K562 (cell line): ENCODE results near the gene CDC37. TPM values are rescaled to one million over a fixed set of nuclear protein-coding genes. Genes with fewer than 3 reads are reported as not detected.
A peak's percentile ranks its signal among the peaks of the same experiment; 100 is the strongest.

Source experiments
- ATF6 ChIP-seq: sonication (generic); formaldehyde crosslinking; IDR thresholded peaks from 2 replicates; pipeline ENCODE4 v1.4.0; 2020; ENCODE audit warnings: mild to moderate bottlenecking, missing genetic modification reagents
- CBX1 ChIP-seq: sonication (generic); IDR thresholded peaks from 2 replicates; pipeline ENCODE4 v1.6.1; 2016; ENCODE audit warnings: antibody characterized with exemption, low read depth, mild to moderate bottlenecking
- CREB3L1 ChIP-seq: fragments of 450-650 bp; IDR thresholded peaks from 2 replicates; pipeline ENCODE4 v1.6.1; 2014; ENCODE audit warnings: low read depth, mild to moderate bottlenecking, moderate library complexity, borderline replicate concordance
- FOS ChIP-seq: IDR thresholded peaks from 3 replicates; pipeline ENCODE4 v1.6.1; 2011; ENCODE audit not compliant: insufficient read length; ENCODE audit errors: extremely low read depth
- HOMEZ ChIP-seq: fragments of 250-450 bp; sonication (Bioruptor Pico); IDR thresholded peaks from 2 replicates; pipeline ENCODE4 v1.4.0; 2020; ENCODE audit warnings: mild to moderate bottlenecking, moderate library complexity
- KLF1 ChIP-seq: fragments of 450-650 bp; IDR thresholded peaks from 2 replicates; pipeline ENCODE4 v1.6.1; 2016; ENCODE audit warnings: missing genetic modification characterization, missing compliant biosample characterization
- TAF1 ChIP-seq: IDR thresholded peaks from 2 replicates; pipeline ENCODE4 v1.6.1; 2011; ENCODE audit warnings: mild to moderate bottlenecking, low read length, moderate library complexity; ENCODE audit not compliant: insufficient read depth, control insufficient read depth, severe bottlenecking; ENCODE audit errors: extremely low read depth
- TAF9B ChIP-seq: fragments of 450-650 bp; IDR thresholded peaks from 2 replicates; pipeline ENCODE4 v1.6.1; 2018; ENCODE audit warnings: mild to moderate bottlenecking; ENCODE audit not compliant: partially characterized antibody
- TBL1XR1 ChIP-seq, 2 experiments: IDR thresholded peaks; 2 replicates each; pipeline ENCODE4 v1.6.1; 2012; ENCODE audit warnings: improper control_type of control experiment in 2 of 2, low read length in 2 of 2, mild to moderate bottlenecking in 1 of 2
- TCFL5 ChIP-seq: fragments of 250-450 bp; sonication (Bioruptor Pico); conservative IDR thresholded peaks from 2 replicates; pipeline ENCODE4 v1.6.1; 2021; ENCODE audit warnings: mild to moderate bottlenecking, moderate library complexity, matching md5 sums
- ZNF551 ChIP-seq: fragments of 250-450 bp; sonication (Bioruptor Pico); IDR thresholded peaks from 2 replicates; pipeline ENCODE4 v1.5.0; 2021; ENCODE audit warnings: mild to moderate bottlenecking, moderate library complexity
- ZNF609 ChIP-seq: sonication (generic); formaldehyde crosslinking; IDR thresholded peaks from 2 replicates; pipeline ENCODE4 v1.8.1; 2023; ENCODE audit warnings: missing genetic modification reagents, mild to moderate bottlenecking, borderline replicate concordance
- polyA plus RNA-seq, 8 experiments: library from polyadenylated mRNA; depleted of rRNA in 4 of 8; stranded (reverse) in 5 of 8; unstranded in 3 of 8; fragments of >200 nt; fragmentation: Nextera tagmentation in 2 of 8; fragmentation: Illumina TruSeq in 1 of 8; extraction: Ambion mirVana in 2 of 8; extraction: Trizol in 1 of 8; gene quantifications; 2 replicates each; pipeline versions ENCODE4 v1.2.1 to v1.2.3, GENCODE V29; 2011 to 2014; ENCODE audit warnings: inconsistent platforms in 1 of 8, missing spikeins in 1 of 8
- total RNA-seq, 7 experiments: library from RNA; depleted of rRNA in 6 of 7; stranded (reverse); fragments of >200 nt in 6 of 7; fragmentation: Illumina TruSeq in 2 of 7; extraction: Trizol in 2 of 7; gene quantifications; 2 replicates each; pipeline versions ENCODE4 v1.2.1 to v1.2.3, GENCODE V29; 2011 to 2021; ENCODE audit warnings: low replicate concordance in 1 of 7
- TF ChIP-seq, protein P1 (sequence below): fragments of 250-450 bp; sonication (Bioruptor Pico); IDR thresholded peaks from 2 replicates; pipeline ENCODE4 v1.9.0; 2021; ENCODE audit warnings: mild to moderate bottlenecking
- TF ChIP-seq, protein P2 (sequence below): fragments of 450-650 bp; formaldehyde crosslinking; IDR thresholded peaks from 2 replicates; pipeline ENCODE4 v1.4.0; 2020; ENCODE audit warnings: mild to moderate bottlenecking, moderate library complexity

Gene CDC37
- total and polyA plus RNA-seq, 9 of the 15 experiments (the other 6 are each of a cell fraction or from before 2014, with no cell fraction given), result 6.6 to 538 (median 227) TPM

GRCh38 chr19:10431943-10432735 lies 28.8 kb upstream of the CDC37 start (continued):
- TF ChIP-seq, protein P1, sequence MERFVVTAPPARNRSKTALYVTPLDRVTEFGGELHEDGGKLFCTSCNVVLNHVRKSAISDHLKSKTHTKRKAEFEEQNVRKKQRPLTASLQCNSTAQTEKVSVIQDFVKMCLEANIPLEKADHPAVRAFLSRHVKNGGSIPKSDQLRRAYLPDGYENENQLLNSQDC (CRISPR knock-in tag), result no peak
- no peak for TF ChIP-seq CBX1
- peak; percentile 13 for TF ChIP-seq TAF1
- TF ChIP-seq, protein P2, sequence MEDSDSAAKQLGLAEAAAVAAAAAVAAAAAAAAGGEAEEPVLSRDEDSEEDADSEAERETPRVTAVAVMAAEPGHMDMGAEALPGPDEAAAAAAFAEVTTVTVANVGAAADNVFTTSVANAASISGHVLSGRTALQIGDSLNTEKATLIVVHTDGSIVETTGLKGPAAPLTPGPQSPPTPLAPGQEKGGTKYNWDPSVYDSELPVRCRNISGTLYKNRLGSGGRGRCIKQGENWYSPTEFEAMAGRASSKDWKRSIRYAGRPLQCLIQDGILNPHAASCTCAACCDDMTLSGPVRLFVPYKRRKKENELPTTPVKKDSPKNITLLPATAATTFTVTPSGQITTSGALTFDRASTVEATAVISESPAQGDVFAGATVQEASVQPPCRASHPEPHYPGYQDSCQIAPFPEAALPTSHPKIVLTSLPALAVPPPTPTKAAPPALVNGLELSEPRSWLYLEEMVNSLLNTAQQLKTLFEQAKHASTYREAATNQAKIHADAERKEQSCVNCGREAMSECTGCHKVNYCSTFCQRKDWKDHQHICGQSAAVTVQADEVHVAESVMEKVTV (CRISPR knock-in tag), result no peak
- no peak for TF ChIP-seq TBL1XR1 (IDR thresholded peaks at IDR 0.05; ENCODE audit: low read length in 2 of 2)
- TF ChIP-seq TAF9B, result no peak
- TF ChIP-seq TCFL5, result no peak
- TF ChIP-seq ZNF609 (CRISPR knock-in tag), result no peak
- no peak for TF ChIP-seq FOS
- no peak for TF ChIP-seq CREB3L1
- TF ChIP-seq ATF6 (CRISPR knock-in tag), result no peak
- TF ChIP-seq HOMEZ (CRISPR knock-in tag), result no peak
- TF ChIP-seq ZNF551, result no peak
- no peak for TF ChIP-seq KLF1 (tag)
